Measurements from ENCODE around the gene SLC36A4. TPM values are rescaled to one million over a fixed set of nuclear protein-coding genes. Genes with fewer than 3 reads are reported as not detected.

Gene SLC36A4
- total RNA-seq, 2 donors from 2014 or later = 10.9 to 17.8 TPM

DNA sequence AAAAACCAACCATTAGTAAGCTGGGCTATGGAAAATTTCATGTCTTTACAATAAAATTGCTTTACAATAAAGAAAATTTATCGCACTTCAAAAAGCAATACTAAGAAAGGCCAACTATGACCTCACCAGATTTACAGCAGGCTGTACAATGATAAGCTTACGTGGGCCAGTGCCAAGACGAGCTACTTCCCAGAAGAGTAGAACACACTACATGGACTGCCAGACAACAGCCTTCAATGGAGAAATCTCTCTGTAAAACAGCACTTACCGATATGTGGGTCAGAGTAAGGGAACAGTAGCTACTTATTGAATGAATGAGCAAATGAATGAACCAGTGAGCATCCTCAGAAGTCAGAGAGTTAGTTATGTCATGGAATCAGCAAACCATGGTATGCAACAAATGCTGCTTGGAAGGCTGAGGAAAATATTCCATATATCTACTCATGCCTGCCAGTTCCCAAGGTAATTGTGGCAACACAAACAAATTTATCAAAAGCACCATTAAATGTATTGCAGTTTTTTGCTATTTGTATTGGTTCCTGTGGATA lies 74.4 kb downstream of the SLC36A4 start:
- Histone ChIP-seq H3K27ac (peak overlapping the region in 1 of 4 donors; percentile 28), H3K9me3 (no peaks in the 10 kb centered on the region), H3K4me1 (peaks cover 16% of the 10 kb centered on the region), H3K36me3 (replicated peaks in 1 of 2; ENCODE audit: insufficient read depth in 1 of 2, low read depth in 2 of 2) (no peaks in the 10 kb centered on the region), H3K27me3 (no peaks in the 10 kb centered on the region), H3K4me3 (no peak overlapping the region)
- DNase-seq (peak; percentile 76 to 94 (median 82)), ATAC-seq (peak; percentile 96)
- 37 to 40% methylated on average over 4 of the region's 4 CpGs for WGBS, 2 donors
- TF ChIP-seq POLR2A (IDR thresholded peaks at IDR 0.05) = no peak
- TF ChIP-seq, protein P1, sequence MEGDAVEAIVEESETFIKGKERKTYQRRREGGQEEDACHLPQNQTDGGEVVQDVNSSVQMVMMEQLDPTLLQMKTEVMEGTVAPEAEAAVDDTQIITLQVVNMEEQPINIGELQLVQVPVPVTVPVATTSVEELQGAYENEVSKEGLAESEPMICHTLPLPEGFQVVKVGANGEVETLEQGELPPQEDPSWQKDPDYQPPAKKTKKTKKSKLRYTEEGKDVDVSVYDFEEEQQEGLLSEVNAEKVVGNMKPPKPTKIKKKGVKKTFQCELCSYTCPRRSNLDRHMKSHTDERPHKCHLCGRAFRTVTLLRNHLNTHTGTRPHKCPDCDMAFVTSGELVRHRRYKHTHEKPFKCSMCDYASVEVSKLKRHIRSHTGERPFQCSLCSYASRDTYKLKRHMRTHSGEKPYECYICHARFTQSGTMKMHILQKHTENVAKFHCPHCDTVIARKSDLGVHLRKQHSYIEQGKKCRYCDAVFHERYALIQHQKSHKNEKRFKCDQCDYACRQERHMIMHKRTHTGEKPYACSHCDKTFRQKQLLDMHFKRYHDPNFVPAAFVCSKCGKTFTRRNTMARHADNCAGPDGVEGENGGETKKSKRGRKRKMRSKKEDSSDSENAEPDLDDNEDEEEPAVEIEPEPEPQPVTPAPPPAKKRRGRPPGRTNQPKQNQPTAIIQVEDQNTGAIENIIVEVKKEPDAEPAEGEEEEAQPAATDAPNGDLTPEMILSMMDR (IDR thresholded peaks at IDR 0.05) = no peak
- intact Hi-C loops (cut with DNase I) = no loop called here

- H3K9me3 ChIP-seq = no peaks in the 10 kb centered on the region
- H3K4me1 ChIP-seq = peaks cover 16% of the 10 kb centered on the region
- H3K27me3 ChIP-seq = no peaks in the 10 kb centered on the region
- 56 to 57% methylated on average over 2 of the region's 2 CpGs for WGBS, 2 donors
- peak overlapping the region in 1 of 4 donors; percentile 28 for H3K27ac ChIP-seq
- no peak for DNase-seq
- intact Hi-C loops (cut with DNase I) = no loop called here
- no peak for ATAC-seq
- TF ChIP-seq POLR2A (IDR thresholded peaks at IDR 0.05) = no peak
- TF ChIP-seq, protein P1 (IDR thresholded peaks at IDR 0.05) = no peak
- no peak overlapping the region for H3K4me3 ChIP-seq
- H3K36me3 ChIP-seq (replicated peaks in 1 of 2; ENCODE audit: insufficient read depth in 1 of 2, low read depth in 2 of 2) = no peaks in the 10 kb centered on the region
Observed at GRCh38 chr11:93122535-93123235, 75.1 kb downstream of the SLC36A4 start.

- H3K4me3 ChIP-seq = no peak overlapping the region
- no peaks in the 10 kb centered on the region for H3K27me3 ChIP-seq
- H3K27ac ChIP-seq = no peak overlapping the region
- H3K4me1 ChIP-seq = peaks cover 9% of the 10 kb centered on the region
- ATAC-seq (no peak), DNase-seq (no peak)
- H3K9me3 ChIP-seq = no peaks in the 10 kb centered on the region
- intact Hi-C loops (cut with DNase I) = no loop called here
- H3K36me3 ChIP-seq (replicated peaks in 1 of 2; ENCODE audit: insufficient read depth in 1 of 2, low read depth in 2 of 2) = no peaks in the 10 kb centered on the region
- TF ChIP-seq, protein P1 (IDR thresholded peaks at IDR 0.05) = no peak
- TF ChIP-seq POLR2A (IDR thresholded peaks at IDR 0.05) = no peak
Observed at GRCh38 chr11:93118276-93118675, 79.5 kb downstream of the SLC36A4 start.

DNA sequence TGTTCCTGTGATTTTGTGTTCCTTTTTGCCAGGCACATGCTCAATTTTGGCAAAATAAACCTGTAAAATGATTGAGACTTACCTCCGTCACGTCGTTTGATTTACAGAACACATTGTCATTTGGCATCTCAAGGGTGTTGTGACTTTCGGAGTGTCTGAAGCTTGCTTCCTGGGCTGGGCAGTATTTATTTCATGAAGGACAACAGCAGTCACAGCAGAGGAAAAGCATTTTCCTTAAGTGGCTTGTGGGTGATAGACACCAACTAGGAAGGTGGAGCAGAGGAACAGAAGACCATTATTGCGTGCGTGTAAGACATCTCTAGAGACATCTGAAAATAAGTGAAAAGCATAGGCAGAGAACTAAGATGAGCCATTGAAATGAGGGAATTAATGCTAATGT lies 80.2 kb downstream of the SLC36A4 start:
- Histone ChIP-seq H3K9me3 (no peaks in the 10 kb centered on the region), H3K36me3 (replicated peaks in 1 of 2; ENCODE audit: insufficient read depth in 1 of 2, low read depth in 2 of 2) (no peaks in the 10 kb centered on the region), H3K4me3 (no peak overlapping the region), H3K27ac (no peak overlapping the region), H3K4me1 (peaks cover 2% of the 10 kb centered on the region), H3K27me3 (no peaks in the 10 kb centered on the region)
- DNase-seq = no peak
- intact Hi-C loops (cut with DNase I) = no loop called here
- WGBS, 2 donors = 28 to 48% methylated on average over 6 of the region's 6 CpGs
- TF ChIP-seq, protein P1 (IDR thresholded peaks at IDR 0.05) = no peak
- no peak for TF ChIP-seq POLR2A (IDR thresholded peaks at IDR 0.05)
- no peak for ATAC-seq
